ENCODE results near the gene DHRS1. TPM values are rescaled to one million over a fixed set of nuclear protein-coding genes. Genes with fewer than 3 reads are reported as not detected.

The DHRS1 gene
- total and polyA plus RNA-seq, 2 experiments from 2014 or later, result 15.0 to 15.4 TPM

- H3K4me3 ChIP-seq, result no peak overlapping the region
- no peak overlapping the region for H3K27ac ChIP-seq (ENCODE audit: low read depth)
- peaks cover 6% of the 10 kb centered on the region; the same call in 2 of the 3 replicates for H3K36me3 Mint-ChIP-seq (ENCODE audit: low read depth)
- peaks cover 11% of the 10 kb centered on the region; the same call in 1 of the 2 replicates for H3F3A ChIP-seq (replicated peaks; ENCODE audit: low read depth)
- H4K20me1 ChIP-seq (replicated peaks; ENCODE audit: insufficient read depth), result no peaks in the 10 kb centered on the region
- H3K4me2 ChIP-seq, result no peak overlapping the region
- TF ChIP-seq ZNF331 (CRISPR knock-in tag; IDR thresholded peaks at IDR 0.05; ENCODE audit: low read depth) (no peak), STAT1 (IDR thresholded peaks at IDR 0.05; ENCODE audit: unreplicated experiment) (no peak), CTCF (conservative IDR thresholded peaks at IDR 0.05; ENCODE audit: low read depth in 2 of 2) (no peak), ZNF114 (CRISPR knock-in tag; IDR thresholded peaks at IDR 0.05) (no peak), JUNB (IDR thresholded peaks at IDR 0.05; ENCODE audit: unreplicated experiment) (no peak), CREB1 (CRISPR knock-in tag; IDR thresholded peaks at IDR 0.05; ENCODE audit: low read depth) (no peak), EZH2phosphoT487 (IDR thresholded peaks at IDR 0.05; ENCODE audit: unreplicated experiment) (no peak), NANOG (IDR thresholded peaks at IDR 0.05; ENCODE audit: borderline replicate concordance) (no peak), REST (IDR thresholded peaks at IDR 0.05; ENCODE audit: unreplicated experiment) (no peak), ZNF462 (CRISPR knock-in tag; IDR thresholded peaks at IDR 0.05) (no peak), EZH2 (IDR thresholded peaks at IDR 0.05; ENCODE audit: low read depth, unreplicated experiment) (no peak), POLR2AphosphoS5 (IDR thresholded peaks at IDR 0.05; ENCODE audit: low read depth) (no peak)
- TF ChIP-seq, protein P1, sequence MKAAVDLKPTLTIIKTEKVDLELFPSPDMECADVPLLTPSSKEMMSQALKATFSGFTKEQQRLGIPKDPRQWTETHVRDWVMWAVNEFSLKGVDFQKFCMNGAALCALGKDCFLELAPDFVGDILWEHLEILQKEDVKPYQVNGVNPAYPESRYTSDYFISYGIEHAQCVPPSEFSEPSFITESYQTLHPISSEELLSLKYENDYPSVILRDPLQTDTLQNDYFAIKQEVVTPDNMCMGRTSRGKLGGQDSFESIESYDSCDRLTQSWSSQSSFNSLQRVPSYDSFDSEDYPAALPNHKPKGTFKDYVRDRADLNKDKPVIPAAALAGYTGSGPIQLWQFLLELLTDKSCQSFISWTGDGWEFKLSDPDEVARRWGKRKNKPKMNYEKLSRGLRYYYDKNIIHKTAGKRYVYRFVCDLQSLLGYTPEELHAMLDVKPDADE (IDR thresholded peaks at IDR 0.05), result no peak
- no peak overlapping the region for H3K27ac Mint-ChIP-seq
- no peak overlapping the region for H3K4me3 Mint-ChIP-seq
- no peaks in the 10 kb centered on the region; the same call in 1 of the 2 replicates for H3K79me2 ChIP-seq (replicated peaks; ENCODE audit: insufficient read depth)
- H3K27me3 Mint-ChIP-seq (ENCODE audit: insufficient read depth, low read depth, poor library complexity), result peaks cover 7% of the 10 kb centered on the region
- no peaks in the 10 kb centered on the region; the same call in 2 of the 3 replicates for H3K9me3 Mint-ChIP-seq
- H3K4me1 Mint-ChIP-seq, result peaks cover 14% of the 10 kb centered on the region
- H3K36me3 ChIP-seq (ENCODE audit: insufficient read depth), result no peaks in the 10 kb centered on the region
- peaks cover 11% of the 10 kb centered on the region for H3K4me1 ChIP-seq (ENCODE audit: insufficient read depth)
- H3K9me2 ChIP-seq (ENCODE audit: insufficient read depth), result no peaks in the 10 kb centered on the region
- DNase-seq (ENCODE audit: low spot score), result no peak
- ATAC-seq, result no peak
- no peaks in the 10 kb centered on the region for H3K27me3 ChIP-seq (ENCODE audit: insufficient read depth)
- H2AFZ ChIP-seq, result no peak overlapping the region
Observed at GRCh38 chr14:24268225-24268624, 31.4 kb downstream of the DHRS1 start.

Measured in GM23338 (cell line).